Activated CD4-positive, alpha-beta T cell treated with anti-CD3 and anti-CD28 coated beads for 24 hours (primary cell): ENCODE measurements around the gene MPST.
A peak's percentile ranks its signal among the peaks of the same experiment; 100 is the strongest.

Experiments
- DNase-seq, 2 donors: peaks; one replicate each; pipeline ENCODE4 v3.0.0-alpha.2; 2020; ENCODE audit warnings: low read depth in 2 of 2

MPST gene

GRCh38 chr22:37044634-37045625 is 25.4 kb downstream of the MPST start:
- peak in 1 of 2 donors; percentile 5 for DNase-seq

GRCh38 chr22:37045958-37046357 is 26.4 kb downstream of the MPST start:
- no peak for DNase-seq

GRCh38 chr22:37046589-37046988 is 27.0 kb downstream of the MPST start:
- no peak for DNase-seq

GRCh38 chr22:37047006-37047405 is 27.5 kb downstream of the MPST start:
- DNase-seq: no peak

- DNase-seq: no peak
Measured at GRCh38 chr22:37048133-37048532, 28.6 kb downstream of the MPST start.

GRCh38 chr22:37049224-37049623 is 29.7 kb downstream of the MPST start:
- no peak for DNase-seq

GRCh38 chr22:37050913-37051312 is 31.4 kb downstream of the MPST start:
- no peak for DNase-seq

- DNase-seq: peak; percentile 63 to 71
Measured at GRCh38 chr22:37051391-37052385, 32.1 kb downstream of the MPST start, which contains the start of gene KCTD17. TSS of gene KCTD17 (plus strand) at chr22:37051742. CDS start at chr22:37051761, 19 bp downstream.

GRCh38 chr22:37052386-37053309 is 33.1 kb downstream of the MPST start:
- DNase-seq: no peak

- no peak for DNase-seq
Measured at GRCh38 chr22:37053310-37054055, 33.9 kb downstream of the MPST start.

GRCh38 chr22:37054056-37054395 is 34.5 kb downstream of the MPST start:
- no peak for DNase-seq

- no peak for DNase-seq
Measured at GRCh38 chr22:37054600-37055365, 35.2 kb downstream of the MPST start.

- DNase-seq: no peak
Measured at GRCh38 chr22:37056246-37056645, 36.7 kb downstream of the MPST start.

GRCh38 chr22:37057226-37057625 is 37.7 kb downstream of the MPST start:
- no peak for DNase-seq

GRCh38 chr22:37057796-37058510 is 38.4 kb downstream of the MPST start:
- DNase-seq: no peak

- DNase-seq: no peak
Measured at GRCh38 chr22:37058917-37059701, 39.6 kb downstream of the MPST start.

- DNase-seq: no peak
Measured at GRCh38 chr22:37059876-37060449, 40.4 kb downstream of the MPST start.
